HL-60 (cell line): ENCODE measurements around the gene AIG1.

Experiments
- CTCF ChIP-seq: IDR thresholded peaks from one replicate; pipeline ENCODE4 v1.5.1; 2011; ENCODE audit warnings: low read length, control low read depth, inconsistent platforms; ENCODE audit not compliant: insufficient read depth
- POLR2AphosphoS5 ChIP-seq: IDR thresholded peaks from 2 replicates; pipeline ENCODE4 v1.6.1; 2012; ENCODE audit warnings: low read depth
- TF ChIP-seq, protein P1 (sequence below): IDR thresholded peaks from 2 replicates; pipeline ENCODE4 v1.6.1; 2012; ENCODE audit warnings: low read depth; ENCODE audit not compliant: insufficient replicate concordance

- no peak for TF ChIP-seq CTCF
- TF ChIP-seq, protein P1, sequence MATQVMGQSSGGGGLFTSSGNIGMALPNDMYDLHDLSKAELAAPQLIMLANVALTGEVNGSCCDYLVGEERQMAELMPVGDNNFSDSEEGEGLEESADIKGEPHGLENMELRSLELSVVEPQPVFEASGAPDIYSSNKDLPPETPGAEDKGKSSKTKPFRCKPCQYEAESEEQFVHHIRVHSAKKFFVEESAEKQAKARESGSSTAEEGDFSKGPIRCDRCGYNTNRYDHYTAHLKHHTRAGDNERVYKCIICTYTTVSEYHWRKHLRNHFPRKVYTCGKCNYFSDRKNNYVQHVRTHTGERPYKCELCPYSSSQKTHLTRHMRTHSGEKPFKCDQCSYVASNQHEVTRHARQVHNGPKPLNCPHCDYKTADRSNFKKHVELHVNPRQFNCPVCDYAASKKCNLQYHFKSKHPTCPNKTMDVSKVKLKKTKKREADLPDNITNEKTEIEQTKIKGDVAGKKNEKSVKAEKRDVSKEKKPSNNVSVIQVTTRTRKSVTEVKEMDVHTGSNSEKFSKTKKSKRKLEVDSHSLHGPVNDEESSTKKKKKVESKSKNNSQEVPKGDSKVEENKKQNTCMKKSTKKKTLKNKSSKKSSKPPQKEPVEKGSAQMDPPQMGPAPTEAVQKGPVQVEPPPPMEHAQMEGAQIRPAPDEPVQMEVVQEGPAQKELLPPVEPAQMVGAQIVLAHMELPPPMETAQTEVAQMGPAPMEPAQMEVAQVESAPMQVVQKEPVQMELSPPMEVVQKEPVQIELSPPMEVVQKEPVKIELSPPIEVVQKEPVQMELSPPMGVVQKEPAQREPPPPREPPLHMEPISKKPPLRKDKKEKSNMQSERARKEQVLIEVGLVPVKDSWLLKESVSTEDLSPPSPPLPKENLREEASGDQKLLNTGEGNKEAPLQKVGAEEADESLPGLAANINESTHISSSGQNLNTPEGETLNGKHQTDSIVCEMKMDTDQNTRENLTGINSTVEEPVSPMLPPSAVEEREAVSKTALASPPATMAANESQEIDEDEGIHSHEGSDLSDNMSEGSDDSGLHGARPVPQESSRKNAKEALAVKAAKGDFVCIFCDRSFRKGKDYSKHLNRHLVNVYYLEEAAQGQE, result no peak
- TF ChIP-seq POLR2AphosphoS5, result no peak
Measured at GRCh38 chr6:143119260-143119659, 58.6 kb downstream of the AIG1 start.
